H7 (cell line): ENCODE measurements around the gene PCDH9. TPM values are rescaled to one million over a fixed set of nuclear protein-coding genes. Genes with fewer than 3 reads are reported as not detected.
"Not testable (repeated sequence)": the region's sequence is repeated elsewhere in the genome, so short reads cannot be mapped to it uniquely, and the experiment has no call there.

Experiments
- DNase-seq: peaks from one replicate; pipeline ENCODE4 v3.0.0; 2012
- H3K27me3 ChIP-seq: 2 replicates; pipeline ENCODE4 v1.6.0; 2011; ENCODE audit warnings: mild to moderate bottlenecking, low read length; ENCODE audit not compliant: control insufficient read depth, insufficient read depth
- H3K36me3 ChIP-seq: replicated peaks from 2 replicates; pipeline ENCODE4 v1.5.1; 2011; ENCODE audit warnings: low read length; ENCODE audit not compliant: control insufficient read depth, insufficient read depth
- H3K4me3 ChIP-seq: 2 replicates; pipeline ENCODE4 v1.5.1; 2011; ENCODE audit warnings: low read depth, mild to moderate bottlenecking, control low read depth, low read length, moderate library complexity; ENCODE audit not compliant: insufficient read depth
- total RNA-seq: library from RNA; depleted of rRNA; stranded (reverse); fragments of >200 nt; shearing (Covaris generic); gene quantifications from 2 replicates; pipeline ENCODE4 v1.2.3, GENCODE V29; 2014

Gene PCDH9
- total RNA-seq, 1 experiment from 2014 or later, result 0.14 TPM

DNA sequence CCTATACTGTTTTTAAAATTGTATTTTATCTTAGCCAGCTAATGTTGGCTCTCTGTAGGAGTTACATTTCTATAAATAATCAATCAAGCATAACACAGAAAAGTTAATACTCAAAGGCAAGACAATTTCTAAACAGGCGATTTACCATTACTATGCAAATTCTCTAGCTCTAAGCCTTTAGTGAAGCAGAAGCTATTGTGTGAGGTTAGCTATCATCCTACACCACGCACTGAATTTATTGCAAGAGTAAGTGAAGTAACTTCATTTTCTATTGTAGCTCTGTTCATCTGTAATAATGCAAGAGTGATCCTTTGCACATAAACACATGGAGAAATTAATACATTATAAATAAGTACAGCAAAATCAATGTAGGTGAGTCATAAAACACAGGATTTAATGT lies 439.3 kb downstream of the PCDH9 start:
- Histone ChIP-seq H3K27me3 (no peaks in the 10 kb centered on the region), H3K4me3 (no peak overlapping the region), H3K36me3 (no peaks in the 10 kb centered on the region)
- DNase-seq, result no peak

DNA sequence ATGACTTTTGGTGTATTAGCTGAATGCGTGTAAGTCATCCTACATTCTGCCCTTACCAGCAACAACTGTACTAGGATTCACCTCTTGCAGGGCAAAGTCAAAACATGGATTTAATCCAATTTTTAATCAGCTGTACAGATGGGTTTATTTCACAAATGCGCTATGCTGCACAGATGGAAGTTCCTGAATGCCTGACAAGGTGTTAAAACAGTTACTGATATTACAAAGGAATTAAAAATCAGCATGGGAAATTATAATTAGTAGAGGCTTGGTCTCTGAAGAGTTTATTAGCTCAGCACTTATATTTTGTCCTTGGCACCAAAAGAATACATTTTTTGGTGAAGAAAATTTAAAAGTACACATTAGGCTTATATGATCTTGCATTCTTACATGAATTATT lies 448.9 kb downstream of the PCDH9 start:
- DNase-seq, result no peak
- no peak overlapping the region for H3K4me3 ChIP-seq
- no peaks in the 10 kb centered on the region for H3K27me3 ChIP-seq
- H3K36me3 ChIP-seq, result no peaks in the 10 kb centered on the region

DNA sequence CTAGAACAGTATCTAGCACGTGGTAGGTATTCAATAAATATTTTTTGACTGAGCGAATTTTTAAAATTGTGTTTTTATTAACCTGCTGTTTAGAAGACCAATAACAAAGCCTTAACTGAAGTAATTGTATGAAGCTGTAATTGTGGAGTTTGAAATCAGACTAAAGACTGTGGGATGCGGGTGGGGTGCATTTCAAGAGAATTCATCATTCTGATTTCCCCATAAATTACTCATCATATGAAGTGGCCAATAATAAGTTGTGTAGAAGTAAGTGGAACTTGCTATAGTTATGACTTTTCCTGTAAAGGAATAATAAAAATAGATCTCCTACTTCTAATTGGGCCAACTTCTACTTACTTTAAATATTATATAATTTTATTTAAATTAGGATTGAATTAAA lies 449.3 kb downstream of the PCDH9 start:
- Histone ChIP-seq H3K36me3 (no peaks in the 10 kb centered on the region), H3K27me3 (no peaks in the 10 kb centered on the region), H3K4me3 (no peak overlapping the region)
- DNase-seq, result no peak

DNA sequence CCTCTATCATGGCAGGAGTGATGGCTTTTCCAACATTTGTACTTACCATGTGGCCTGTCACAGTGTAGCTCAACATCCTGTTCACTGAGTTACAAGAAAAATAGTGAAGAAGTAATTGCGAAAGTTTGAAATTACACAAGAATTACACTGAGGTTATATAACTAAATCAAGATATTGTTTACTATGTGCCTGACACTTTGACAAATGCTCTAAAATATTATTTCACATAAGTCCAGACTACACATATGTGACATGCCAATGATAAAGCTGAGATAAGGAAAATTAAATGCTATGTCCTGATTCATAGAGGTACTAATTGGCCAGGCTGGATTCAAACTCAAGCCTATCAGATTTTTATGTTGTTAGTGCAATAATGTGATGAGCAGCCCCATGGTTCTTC lies 451.7 kb downstream of the PCDH9 start:
- no peak for DNase-seq
- H3K4me3 ChIP-seq, result no peak overlapping the region
- H3K36me3 ChIP-seq, result no peaks in the 10 kb centered on the region
- H3K27me3 ChIP-seq, result no peaks in the 10 kb centered on the region

DNA sequence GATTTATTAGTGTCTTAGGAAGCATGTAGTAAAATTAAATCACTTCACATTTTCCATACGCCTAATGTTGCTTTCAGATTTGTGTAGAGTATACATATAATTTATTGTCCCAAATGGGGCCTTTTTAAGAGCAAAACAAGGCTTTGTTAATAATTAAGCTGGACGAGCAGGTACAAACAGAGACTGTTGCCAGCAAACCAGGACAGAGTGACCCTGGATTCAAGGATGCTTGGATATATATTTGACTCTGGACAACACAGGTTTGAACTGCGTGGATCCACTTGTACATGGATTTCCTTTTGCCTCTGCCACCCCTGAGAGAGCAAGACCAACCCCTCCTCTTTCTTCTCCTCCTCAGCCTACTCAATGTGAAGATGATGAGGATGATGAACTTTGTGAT lies 454.9 kb downstream of the PCDH9 start:
- Histone ChIP-seq H3K4me3 (no peak overlapping the region), H3K27me3 (no peaks in the 10 kb centered on the region), H3K36me3 (no peaks in the 10 kb centered on the region)
- no peak for DNase-seq

DNA sequence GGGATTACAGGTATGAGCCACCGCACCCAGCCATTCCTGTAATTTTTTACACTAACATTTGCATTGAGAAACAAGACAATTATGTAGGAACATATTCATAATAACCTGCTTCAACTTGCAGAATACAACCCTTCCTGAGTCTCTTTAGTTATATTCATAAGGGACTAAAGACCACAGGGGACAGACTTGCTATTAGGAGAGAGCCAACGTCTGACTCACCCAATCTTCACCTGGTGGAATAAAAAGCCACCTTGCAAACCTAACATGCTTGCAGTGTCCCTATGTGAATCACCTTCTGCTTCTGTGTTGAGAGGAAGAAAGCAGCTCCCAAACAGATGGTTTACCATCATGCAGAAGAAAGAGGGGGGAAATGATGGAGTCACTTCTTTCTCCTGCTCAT lies 456.1 kb downstream of the PCDH9 start:
- Histone ChIP-seq H3K4me3 (no peak overlapping the region), H3K27me3 (no peaks in the 10 kb centered on the region), H3K36me3 (no peaks in the 10 kb centered on the region)
- DNase-seq, result no peak

DNA sequence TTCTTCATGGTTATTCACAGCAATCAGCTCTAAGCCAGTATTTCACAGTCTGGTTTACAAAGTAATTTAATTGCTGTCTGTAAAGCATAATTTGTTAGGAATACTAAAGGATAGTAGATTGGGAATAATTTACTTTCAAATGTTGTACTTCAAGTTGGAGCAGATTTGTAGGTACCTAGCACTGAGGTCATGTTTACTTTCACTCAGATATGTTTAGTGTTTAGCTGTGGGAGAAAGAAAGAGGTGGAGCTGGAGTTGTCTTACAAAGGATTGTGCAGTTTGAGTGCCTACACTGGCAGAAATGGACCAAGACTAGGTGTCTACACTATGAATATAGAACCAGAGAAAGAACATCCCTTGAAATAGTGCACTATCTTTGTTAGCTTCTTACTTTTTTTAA lies 464.6 kb downstream of the PCDH9 start:
- no peaks in the 10 kb centered on the region for H3K27me3 ChIP-seq

DNA sequence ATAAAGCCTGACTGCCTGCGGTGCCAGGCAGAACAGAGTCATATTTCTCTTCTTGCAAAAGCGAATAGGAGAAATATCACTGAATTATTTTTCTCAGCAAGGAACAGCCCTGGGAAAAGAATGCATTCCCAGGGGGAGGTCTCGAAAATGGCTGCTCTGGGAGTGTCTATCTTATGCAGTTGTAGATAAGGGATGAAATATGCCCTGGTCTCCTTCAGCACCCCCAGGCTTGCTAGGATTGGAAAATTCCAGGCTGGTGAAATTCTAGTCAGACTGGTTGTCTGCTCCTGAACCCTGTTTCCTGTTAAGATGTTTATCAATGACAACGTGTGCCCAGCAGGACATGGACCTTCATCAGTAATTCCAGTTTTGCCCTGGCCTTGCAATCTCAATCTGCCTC lies 469.5 kb downstream of the PCDH9 start:
- not testable (repeated sequence) for H3K4me3 ChIP-seq, DNase-seq, H3K36me3 ChIP-seq, H3K27me3 ChIP-seq

More for the DNA sequence above, 464.6 kb downstream of the PCDH9 start:
- DNase-seq, result no peak
- no peaks in the 10 kb centered on the region for H3K36me3 ChIP-seq
- no peak overlapping the region for H3K4me3 ChIP-seq

DNA sequence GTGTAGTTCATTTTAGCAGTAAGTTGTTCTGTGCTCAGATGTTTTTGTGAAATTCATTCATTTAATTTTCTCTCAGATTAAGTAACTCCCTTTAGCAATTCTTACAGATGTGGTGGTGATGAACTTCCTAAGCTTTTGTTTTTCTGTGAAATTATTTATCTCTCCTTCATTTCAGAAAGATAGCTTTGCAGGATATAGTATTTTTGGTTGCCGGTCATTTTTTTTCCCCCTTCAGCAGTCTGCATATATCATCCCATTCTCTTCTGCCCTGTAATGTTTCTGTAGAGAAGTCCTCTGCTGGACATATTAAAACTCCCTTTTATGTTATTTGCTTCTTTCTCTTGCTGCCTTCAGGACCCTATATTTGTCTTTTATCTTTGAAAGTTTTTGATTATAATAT lies 470.2 kb downstream of the PCDH9 start:
- Histone ChIP-seq H3K27me3 (no peaks in the 10 kb centered on the region), H3K4me3 (no peak overlapping the region), H3K36me3 (no peaks in the 10 kb centered on the region)
- no peak for DNase-seq

DNA sequence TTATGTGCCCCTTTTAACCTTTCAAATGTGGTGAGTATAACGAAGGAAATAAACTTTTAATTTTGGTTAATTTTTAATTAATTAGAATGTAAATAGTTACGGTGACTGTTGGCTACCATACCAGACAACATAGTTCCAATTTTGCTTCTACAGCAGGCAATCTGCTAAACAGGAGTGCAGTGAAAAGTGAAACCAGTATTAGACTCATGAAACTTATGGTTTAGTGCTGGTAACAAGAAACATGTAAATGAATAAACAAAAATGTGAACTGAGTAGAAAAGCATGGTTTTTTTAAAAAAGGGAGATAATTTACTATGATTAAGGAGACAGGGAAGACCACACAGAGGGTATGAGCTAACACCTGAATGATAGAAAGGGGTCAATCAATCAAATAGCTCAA lies 478.4 kb downstream of the PCDH9 start:
- Histone ChIP-seq H3K36me3 (no peaks in the 10 kb centered on the region), H3K4me3 (no peak overlapping the region), H3K27me3 (no peaks in the 10 kb centered on the region)
- no peak for DNase-seq

DNA sequence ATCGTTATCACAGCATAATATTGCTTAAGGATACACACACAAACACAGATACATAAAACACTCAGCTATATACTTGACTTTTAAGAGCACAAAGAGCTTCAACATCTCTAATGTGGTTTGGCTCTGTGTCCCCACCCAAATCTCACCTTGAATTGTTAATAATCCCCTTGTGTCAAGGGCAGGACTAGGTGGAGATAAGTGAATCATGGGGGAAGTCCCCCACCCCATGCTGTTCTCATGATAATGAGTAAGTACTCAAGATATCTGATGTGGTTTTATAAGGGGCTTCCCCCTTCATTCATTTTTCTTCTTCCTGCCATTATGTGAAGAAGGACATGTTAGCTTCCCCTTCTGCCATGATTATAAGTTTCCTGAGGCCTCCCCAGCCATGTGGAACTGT lies 481.4 kb downstream of the PCDH9 start:
- no peak for DNase-seq
- Histone ChIP-seq H3K27me3 (no peaks in the 10 kb centered on the region), H3K4me3 (no peak overlapping the region), H3K36me3 (no peaks in the 10 kb centered on the region)

DNA sequence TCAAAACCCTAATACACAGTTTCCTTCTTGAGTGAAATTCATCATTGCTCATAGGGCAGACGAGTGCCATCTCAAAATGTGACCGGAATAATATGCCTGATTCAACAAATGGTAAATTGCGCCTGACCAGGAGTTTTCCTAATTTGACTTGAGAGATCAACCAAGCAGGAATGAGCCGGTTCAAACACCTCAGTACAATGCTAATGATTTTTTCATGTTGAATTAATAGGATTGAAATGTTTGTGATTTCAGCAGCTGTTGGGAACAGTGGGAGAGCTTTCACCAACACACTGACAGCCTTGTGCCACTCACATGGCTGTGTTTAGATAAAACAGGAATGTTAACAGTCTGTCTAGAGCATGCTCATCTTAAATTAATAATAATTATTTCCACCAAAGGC lies 484.8 kb downstream of the PCDH9 start:
- H3K36me3 ChIP-seq, result no peaks in the 10 kb centered on the region
- DNase-seq, result no peak
- H3K27me3 ChIP-seq, result no peaks in the 10 kb centered on the region
- H3K4me3 ChIP-seq, result no peak overlapping the region

DNA sequence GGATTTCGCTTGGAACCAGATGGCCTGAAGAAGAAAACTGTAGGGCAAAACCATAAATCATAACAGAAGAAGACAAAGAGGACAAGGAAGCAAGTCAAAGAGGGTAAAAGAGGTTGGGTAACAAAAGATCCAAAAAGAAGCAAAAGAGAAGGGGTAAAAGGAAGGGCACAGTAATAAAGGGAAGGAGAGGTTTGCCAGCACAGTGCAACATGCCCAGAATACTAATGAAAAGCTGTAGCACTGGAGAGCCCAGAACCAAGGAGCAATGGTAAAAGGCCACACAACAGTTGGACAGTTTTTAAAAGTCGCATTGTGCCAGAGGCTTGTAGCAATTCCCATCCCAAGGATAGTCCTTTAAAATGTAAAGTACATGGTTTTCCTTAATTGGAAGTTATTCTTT lies 506.6 kb downstream of the PCDH9 start:
- Histone ChIP-seq H3K27me3 (no peaks in the 10 kb centered on the region), H3K36me3 (no peaks in the 10 kb centered on the region), H3K4me3 (no peak overlapping the region)
- DNase-seq, result no peak

DNA sequence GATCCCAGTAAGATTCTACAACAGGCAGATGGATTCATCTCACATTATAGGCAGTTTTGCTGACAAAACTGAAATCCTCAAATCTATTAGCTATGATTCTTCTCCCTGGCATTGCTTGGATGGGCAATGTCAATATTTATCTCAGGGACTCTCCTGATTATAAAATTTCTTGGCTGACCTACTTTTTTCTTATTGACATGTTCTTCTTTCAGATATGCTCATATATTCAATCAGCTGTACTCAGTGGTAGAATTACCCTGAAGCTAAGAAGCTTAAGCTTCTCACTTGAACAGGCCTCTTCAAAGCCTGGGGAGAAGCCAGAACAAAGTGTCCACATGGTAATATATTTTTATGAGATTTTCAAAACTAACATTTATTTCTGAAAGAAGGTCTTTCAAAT lies 513.6 kb downstream of the PCDH9 start:
- H3K4me3 ChIP-seq, result no peak overlapping the region
- no peak for DNase-seq
- H3K27me3 ChIP-seq, result no peaks in the 10 kb centered on the region
- no peaks in the 10 kb centered on the region for H3K36me3 ChIP-seq

DNA sequence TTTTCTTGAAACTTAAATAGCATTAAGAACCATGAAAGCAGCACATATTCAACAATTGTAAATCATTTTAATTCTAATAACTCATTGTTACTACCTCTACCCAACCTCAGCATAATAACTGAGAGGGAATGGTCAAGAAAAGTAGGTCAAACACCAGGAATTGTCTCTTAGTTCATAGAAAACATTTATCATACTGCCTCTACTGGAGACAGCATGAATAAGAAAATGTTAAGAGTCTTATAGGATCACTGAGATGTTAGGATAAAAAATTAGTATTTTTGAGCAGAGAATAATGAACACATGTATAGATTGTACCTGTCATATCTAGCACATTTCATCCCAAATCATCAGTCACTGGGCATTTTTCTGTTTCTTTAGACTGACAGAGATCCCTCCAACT lies 515.3 kb downstream of the PCDH9 start:
- Histone ChIP-seq H3K27me3 (no peaks in the 10 kb centered on the region), H3K36me3 (no peaks in the 10 kb centered on the region), H3K4me3 (no peak overlapping the region)
- no peak for DNase-seq

DNA sequence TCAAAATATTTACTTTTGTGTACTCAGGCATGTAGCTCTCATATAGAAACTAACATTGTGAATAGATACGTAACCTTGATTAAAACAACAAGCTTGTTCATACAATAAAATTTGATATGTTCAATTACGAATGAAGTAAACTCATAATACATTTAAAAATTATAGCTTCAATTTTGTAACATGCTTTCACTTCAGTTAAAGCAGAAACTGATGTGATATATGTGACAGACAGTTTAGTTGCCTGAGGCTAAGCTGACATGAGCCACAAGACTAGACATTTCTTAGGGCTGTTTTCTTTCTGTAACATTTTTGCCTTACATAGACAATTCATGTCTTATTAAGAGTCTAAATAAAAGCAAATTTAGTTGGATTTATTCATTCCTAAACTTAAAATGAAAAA lies 526.0 kb downstream of the PCDH9 start:
- no peak for DNase-seq
- Histone ChIP-seq H3K4me3 (no peak overlapping the region), H3K36me3 (no peaks in the 10 kb centered on the region), H3K27me3 (no peaks in the 10 kb centered on the region)
